DLD1 (cell line): ENCODE results near the gene PSMD9.
"Not testable (repeated sequence)": the region's sequence is repeated elsewhere in the genome, so short reads cannot be mapped to it uniquely, and the experiment has no call there.

ENCODE experiments used
- in situ Hi-C: cut with HindIII; loops from 2 replicates; pipeline ENCODE4 v1.10.0; 2017; ENCODE audit warnings: low sequenced_read_pairs

PSMD9 gene

DNA sequence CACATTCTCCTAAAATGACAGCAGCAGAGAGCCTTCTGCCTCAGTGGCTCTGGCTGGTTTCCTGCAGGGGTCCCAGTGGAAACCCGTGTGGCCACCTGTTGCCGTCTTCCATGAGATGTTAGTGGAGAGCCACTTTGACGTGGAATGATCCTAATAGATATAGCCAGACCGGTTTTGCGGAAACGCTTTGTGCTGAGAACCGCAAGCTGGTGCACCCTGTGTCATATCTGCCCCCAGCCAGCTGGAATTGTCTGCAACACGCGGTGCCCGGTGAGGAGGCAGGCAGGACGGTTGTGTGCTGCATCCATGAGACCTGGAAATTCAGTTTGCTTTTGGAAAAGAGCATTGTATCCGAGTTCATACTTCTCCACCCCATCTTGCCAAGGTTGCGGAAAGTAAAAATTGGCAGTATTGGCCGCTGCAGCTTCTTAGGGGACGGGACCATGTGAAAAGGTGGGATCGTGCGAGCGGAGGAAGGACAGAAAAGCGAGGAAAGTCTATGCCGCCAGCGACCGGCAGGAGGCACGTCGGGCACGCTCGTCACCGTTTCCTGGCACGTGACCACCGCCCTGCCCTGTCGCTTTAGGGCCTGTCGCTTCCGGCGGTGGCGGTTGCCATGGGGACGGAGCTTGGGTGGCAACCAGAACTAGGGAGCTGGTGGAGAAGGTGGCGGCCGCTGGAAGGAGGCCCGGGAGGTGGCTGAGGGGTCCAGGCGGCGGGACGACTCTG is 29.5 kb downstream of the PSMD9 start, which contains the start of gene CFAP251:
Gene CFAP251, plus strand, starts transcription at position 643 of the 729 bp plus-strand sequence. CDS start 2,714 bp downstream, outside the sequence.
- in situ Hi-C loops, result no loop called here

DNA sequence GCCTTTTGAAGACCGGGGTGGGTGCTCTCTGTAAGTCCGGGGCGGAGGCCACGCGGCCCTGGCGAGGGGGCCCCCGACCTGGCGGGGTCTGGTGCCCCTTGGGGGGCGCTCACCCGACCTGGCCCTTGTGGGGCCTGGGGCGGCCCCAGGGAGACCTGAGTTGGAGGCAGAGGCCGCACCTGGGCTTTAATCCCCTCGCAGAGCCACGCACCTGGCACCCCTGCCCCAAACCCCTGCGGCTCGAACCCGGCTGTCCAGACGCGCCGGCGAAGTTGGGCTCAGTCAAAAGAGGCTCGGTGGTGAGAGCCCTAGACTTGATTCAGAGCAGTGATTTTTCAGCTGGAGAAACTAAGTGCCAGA is 30.1 kb downstream of the PSMD9 start:
- in situ Hi-C loops, result no loop called here

DNA sequence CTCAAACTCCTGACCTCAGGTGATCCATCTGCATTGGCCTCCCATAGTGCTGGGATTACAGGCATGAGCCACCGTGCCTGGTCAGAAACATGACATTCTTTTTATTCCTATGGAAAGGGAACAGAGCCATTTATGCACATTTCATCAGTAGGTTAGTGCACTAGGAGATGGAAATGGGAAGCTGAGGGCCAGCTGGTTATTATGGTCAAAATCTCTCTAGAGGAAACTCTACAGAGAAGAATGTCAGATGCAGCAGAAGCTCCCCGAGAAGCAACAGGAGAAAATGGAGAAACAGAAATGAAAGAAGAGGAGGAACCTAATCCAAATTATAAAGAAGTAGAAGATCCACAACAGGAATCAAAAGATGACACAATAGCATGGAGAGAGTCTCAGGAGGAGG is 32.5 kb downstream of the PSMD9 start:
- in situ Hi-C loops, result no loop called here

DNA sequence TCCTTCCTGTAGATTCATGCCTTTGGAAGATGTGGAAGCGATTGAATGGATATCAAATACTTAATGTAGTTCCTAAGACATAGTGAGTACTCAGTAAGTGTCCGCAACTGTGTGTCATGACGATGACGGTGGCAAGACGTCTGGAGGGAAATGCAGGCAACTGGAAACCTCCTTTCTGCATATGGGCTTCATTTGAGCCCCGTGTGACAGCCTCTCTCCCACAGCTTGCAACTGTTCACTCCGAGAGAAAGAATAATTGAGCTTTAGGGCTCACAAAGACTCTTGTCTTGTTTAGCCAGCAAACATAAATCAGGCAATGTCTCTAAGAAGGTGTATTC is 36.7 kb downstream of the PSMD9 start:
- in situ Hi-C loops, result no loop called here

DNA sequence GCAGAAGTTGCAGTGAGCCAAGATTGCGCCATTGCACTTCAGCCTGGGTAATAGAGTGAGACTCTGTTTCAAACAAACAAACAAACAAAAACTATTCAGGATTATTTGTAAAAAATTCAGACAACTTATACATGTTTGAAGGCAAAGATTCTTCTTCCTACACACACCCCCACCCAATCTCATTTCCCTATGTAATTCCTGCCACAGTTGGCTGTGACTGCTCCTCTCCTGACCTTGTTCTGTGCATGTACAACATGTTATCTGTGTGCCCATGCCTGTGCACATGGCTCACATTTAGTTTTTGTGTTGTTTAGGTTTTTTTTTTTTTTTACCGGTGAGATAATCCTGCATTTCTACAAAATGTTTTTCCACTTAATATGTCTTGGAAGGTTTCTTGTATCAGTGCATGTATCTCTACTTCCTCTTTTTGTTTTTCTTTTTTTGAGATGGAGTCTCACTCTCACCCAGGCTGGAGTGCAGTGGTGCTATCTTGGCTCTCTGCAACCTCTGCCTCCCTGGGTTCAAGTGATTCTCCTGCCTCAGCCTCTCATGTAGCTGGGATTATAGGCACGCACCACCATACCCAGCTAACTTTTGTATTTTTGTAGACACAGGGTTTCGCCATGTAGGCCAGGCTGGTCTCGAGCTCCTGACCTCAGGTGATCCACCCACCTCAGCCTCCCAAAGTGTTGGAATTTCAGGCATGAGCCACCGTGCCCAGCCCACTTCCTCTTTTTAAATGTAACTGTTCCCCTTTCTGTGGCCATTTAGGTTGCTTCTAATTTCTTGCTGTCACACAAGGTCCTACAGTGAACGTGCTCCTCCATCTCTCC is 38.5 kb downstream of the PSMD9 start:
- in situ Hi-C loops, result no loop called here

DNA sequence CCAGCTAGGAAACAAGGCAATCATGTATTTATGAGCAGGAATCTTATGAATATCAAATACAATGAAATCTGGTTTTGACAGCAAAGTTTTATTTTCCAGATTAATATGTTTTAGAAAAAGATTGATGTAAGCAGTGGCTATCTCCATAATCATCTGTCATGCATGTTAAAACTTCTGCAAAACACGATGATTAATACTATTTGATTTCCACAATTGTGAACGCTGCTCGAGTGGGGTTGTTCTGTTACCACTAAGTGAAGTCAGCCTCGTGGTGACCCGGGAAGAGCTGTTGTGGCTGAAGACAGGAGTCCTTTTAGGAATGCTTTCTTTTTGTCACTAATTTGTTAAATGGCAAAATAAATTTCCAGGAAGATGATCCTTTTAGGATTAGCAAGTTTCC is 39.2 kb downstream of the PSMD9 start:
- in situ Hi-C loops, result no loop called here

- in situ Hi-C loops, result not testable (repeated sequence)
Observed at GRCh38 chr12:121929545-121929944, 41.0 kb downstream of the PSMD9 start.

GRCh38 chr12:121930862-121931261 is 42.3 kb downstream of the PSMD9 start:
- in situ Hi-C loops, result no loop called here

DNA sequence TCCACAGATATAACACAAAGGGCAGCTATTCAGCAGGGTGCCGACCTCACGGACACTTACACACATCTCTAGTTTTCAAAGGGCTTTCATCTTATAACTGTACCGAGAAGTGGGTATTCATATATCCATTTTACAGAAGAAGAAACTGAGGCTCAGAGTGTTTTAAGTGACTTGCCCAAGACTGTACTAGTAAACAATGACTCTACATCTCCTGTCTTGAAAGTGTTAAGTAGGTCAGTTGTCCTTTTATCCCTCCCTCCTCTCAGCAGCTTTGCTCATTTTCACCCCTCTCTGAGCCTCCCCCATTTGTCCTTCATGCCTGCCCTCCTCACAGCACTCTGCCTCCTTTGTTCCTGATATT is 43.6 kb downstream of the PSMD9 start:
- in situ Hi-C loops, result no loop called here

GRCh38 chr12:121932914-121933521 is 44.4 kb downstream of the PSMD9 start:
- in situ Hi-C loops, result no loop called here

- in situ Hi-C loops, result no loop called here
Observed at GRCh38 chr12:121933522-121934308, 45.1 kb downstream of the PSMD9 start.

- in situ Hi-C loops, result no loop called here
Observed at GRCh38 chr12:121934309-121934664, 45.7 kb downstream of the PSMD9 start.

- in situ Hi-C loops, result no loop called here
Observed at GRCh38 chr12:121937654-121938053, 49.1 kb downstream of the PSMD9 start.

DNA sequence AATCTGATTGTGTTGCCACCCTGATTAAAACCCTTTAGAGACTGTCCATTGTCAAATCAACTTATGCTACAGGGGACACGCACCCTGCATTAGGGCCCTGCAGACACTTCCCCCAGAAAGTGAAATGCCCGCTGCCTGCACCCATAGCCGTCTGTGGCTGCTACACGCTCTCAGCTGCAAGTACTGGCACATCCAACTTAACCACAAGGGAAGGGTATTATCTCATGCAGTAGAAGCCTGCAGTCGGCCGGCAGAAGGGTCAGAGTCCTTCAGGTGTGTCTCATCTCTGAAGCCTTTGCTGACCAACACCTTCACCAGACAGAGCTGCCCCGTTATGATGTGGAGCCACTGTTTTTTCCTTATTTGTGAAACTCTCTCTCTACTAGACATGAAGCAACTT is 50.6 kb downstream of the PSMD9 start:
- in situ Hi-C loops, result no loop called here

DNA sequence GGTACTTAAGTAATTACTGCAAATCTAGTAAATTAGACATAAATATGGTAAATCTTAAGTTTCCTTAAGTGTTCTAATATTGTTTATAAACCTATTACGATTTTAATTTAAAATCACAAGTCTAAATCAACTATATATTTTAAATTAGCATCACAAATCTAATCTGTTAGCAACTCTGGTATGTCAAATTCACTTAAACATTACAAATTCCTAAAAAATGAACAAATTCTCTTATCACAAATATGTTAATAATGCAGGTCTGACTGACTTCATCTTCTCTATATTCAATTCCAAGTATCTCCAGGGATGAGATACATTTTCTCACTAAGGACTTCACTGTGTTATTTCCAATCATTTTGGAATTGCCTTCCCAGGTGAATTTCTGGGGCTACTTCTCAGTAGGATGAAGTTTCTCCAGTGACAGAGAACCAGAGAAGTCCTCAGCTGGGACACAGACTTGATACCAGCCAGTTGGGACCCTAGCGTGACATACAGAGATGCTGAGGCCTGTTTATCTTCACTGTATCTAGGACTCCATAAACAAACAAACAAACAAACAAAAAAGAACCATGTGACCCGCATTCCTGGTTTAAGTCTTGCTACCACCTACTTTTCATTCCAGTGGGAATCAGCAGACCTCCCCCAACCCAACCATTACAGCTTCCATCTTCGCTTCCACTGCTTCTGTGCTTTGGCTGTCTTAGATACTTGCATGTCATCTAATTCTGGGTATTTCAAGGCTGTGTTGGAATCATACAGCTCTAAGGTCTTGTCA is 51.6 kb downstream of the PSMD9 start:
- in situ Hi-C loops, result no loop called here

DNA sequence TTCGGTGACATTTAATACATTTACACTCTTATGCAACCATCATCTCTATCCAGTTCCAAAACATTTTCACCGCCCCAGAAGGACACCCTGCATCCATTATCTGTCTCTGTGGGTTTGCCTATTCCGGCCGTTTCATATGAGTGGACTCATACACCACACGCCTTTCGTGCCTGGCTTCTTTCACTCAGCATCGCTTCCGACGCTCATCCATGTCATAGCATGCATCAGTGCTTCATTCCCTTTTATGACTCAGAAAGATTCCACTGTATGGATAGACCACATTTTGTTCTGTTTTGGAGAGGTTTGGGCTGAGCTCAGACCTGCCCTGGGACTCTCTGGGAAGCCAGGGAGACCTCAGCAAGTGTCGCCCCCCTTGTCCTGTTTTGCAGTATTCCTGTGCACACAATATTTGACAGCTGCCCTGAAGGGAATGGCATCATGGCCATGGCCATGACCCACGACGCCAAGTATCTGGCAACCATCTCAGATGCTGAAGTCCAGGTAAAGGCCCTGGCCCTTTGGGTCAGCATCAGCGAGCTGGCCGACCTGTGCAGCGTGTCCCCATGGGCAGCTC is 53.6 kb downstream of the PSMD9 start:
- in situ Hi-C loops, result no loop called here

DNA sequence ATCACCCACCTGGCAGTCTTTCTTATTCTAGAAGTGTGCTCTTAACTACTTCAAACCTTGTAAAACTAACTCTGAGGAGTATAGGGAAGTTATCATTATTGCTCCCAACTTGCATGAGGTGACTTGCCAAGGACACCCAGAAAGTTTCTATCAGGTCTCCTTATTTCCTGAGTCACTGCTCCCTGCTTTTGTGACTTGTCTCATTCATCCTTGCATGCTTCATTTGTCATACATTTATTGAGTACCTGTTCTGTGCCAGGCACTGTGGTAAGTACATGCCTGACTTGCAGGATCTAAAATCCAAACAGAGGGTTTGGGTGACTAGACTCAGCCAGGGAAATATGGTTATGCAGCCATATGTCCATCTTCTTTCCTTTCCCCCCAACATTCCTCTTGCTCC is 55.3 kb downstream of the PSMD9 start:
- in situ Hi-C loops, result no loop called here

DNA sequence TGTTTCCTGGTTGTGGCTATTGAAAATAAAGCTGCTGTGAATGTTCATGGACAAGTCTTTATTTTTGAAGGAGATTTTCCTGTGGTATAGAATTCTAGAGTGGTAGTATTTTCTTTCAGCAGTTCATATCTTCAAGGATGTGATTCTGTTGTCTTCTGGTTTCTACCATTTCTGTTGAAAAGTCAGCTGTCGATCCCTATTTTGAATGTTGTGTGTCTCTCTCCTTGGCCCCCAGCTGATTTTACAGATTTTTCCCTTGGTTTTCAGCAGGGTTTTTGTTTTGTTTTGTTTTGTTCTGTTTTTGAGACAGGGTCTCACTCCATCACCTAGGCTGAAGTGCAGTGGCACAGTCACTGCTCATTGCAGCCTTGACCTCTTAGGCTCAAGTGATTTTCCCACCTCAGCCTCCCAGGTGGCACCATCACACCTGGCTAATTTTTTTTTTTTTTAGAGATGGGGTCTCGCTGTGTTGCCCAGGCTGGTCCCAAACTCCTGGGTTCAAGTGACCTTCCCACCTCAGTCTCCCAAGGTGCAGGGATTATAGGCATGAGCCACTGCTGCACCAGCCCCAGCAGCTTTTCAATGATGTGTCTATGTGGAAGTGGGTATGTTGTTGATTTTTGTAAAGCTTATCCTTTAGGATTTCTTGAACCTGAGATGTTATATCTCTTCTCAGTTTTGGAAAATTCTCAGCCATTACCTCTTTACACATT is 57.9 kb downstream of the PSMD9 start:
- in situ Hi-C loops, result no loop called here

DNA sequence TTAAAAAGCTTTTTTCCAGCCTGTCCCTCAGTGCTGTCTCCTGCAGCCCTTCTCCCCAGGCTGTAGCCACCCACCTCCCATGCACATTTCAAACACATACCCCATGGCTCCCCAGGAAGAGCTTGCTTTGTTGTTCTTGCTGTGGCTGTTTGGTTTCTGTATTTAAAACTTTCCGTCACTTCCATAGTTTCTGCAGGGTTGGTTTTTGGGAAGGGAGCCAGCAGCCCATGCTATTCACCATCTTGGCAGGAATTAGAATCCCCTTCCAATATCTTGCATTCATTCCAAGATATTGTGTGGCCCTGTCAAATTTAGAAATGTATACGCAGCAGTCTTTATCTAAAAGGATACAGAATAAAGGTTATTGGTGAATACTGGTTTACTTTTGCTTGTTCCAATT is 59.4 kb downstream of the PSMD9 start:
- in situ Hi-C loops, result no loop called here
